Astrocyte (in vitro differentiated cells and primary cell): Measurements from ENCODE around the gene IWS1. TPM values are rescaled to one million over a fixed set of nuclear protein-coding genes. Genes with fewer than 3 reads are reported as not detected.

Experiments
- DNase-seq: peaks from one replicate; pipeline ENCODE4 v3.0.0-alpha.2; 2010; ENCODE audit warnings: low read depth
- FAIRE-seq: peaks from 2 replicates; lab custom pipeline; 2011; peaks lifted over from hg19 to GRCh38; lab: Jason Lieb, UNC
- H2AFZ ChIP-seq: 2 replicates; pipeline ENCODE4 v1.6.0; 2012; ENCODE audit warnings: low read depth, low read length, inconsistent platforms
- H3K27ac ChIP-seq: 2 replicates; pipeline ENCODE4 v1.5.1; 2011; ENCODE audit warnings: low read depth, low read length, inconsistent platforms
- H3K27me3 ChIP-seq: 2 replicates; pipeline ENCODE4 v1.6.0; 2011; ENCODE audit warnings: low read length, inconsistent platforms; ENCODE audit not compliant: insufficient read depth
- H3K36me3 ChIP-seq: 2 replicates; pipeline ENCODE4 v1.5.1; 2011; ENCODE audit warnings: low read length, inconsistent platforms; ENCODE audit not compliant: insufficient read depth
- H3K4me1 ChIP-seq: 2 replicates; pipeline ENCODE4 v1.5.1; 2011; ENCODE audit warnings: low read length, inconsistent platforms; ENCODE audit not compliant: insufficient read depth
- H3K4me2 ChIP-seq: 2 replicates; pipeline ENCODE4 v1.6.0; 2012; ENCODE audit warnings: low read length, inconsistent platforms
- H3K4me3 ChIP-seq: 2 replicates; pipeline ENCODE4 v1.5.1; 2011; ENCODE audit warnings: low read depth, mild to moderate bottlenecking, low read length, inconsistent platforms; ENCODE audit not compliant: insufficient read depth
- H3K79me2 ChIP-seq: 2 replicates; pipeline ENCODE4 v1.6.0; 2012; ENCODE audit warnings: mild to moderate bottlenecking, low read length, inconsistent platforms; ENCODE audit not compliant: insufficient read depth
- H3K9ac ChIP-seq: 2 replicates; pipeline ENCODE4 v1.6.0; 2012; ENCODE audit warnings: mild to moderate bottlenecking, low read length, inconsistent platforms
- H3K9me3 ChIP-seq: 2 replicates; pipeline ENCODE4 v1.5.1; 2012; ENCODE audit warnings: low read depth, mild to moderate bottlenecking, low read length, inconsistent platforms; ENCODE audit not compliant: insufficient read depth
- H4K20me1 ChIP-seq: 2 replicates; pipeline ENCODE4 v1.6.0; 2012; ENCODE audit warnings: low read length, inconsistent platforms; ENCODE audit not compliant: insufficient read depth
- H3K27ac Mint-ChIP-seq: one replicate; pipeline ENCODE4 v1.8.0; 2021; ENCODE audit warnings: mild to moderate bottlenecking, mixed read lengths; ENCODE audit not compliant: unreplicated experiment
- H3K27me3 Mint-ChIP-seq: one replicate; pipeline ENCODE4 v1.8.0; 2021; ENCODE audit warnings: low read depth, mixed read lengths; ENCODE audit not compliant: unreplicated experiment
- H3K36me3 Mint-ChIP-seq: one replicate; pipeline ENCODE4 v1.8.0; 2021; ENCODE audit warnings: low read depth, mixed read lengths; ENCODE audit not compliant: unreplicated experiment
- H3K4me1 Mint-ChIP-seq: one replicate; pipeline ENCODE4 v1.8.0; 2021; ENCODE audit warnings: low read depth, mixed read lengths; ENCODE audit not compliant: unreplicated experiment
- H3K4me3 Mint-ChIP-seq: one replicate; pipeline ENCODE4 v1.8.0; 2021; ENCODE audit warnings: mild to moderate bottlenecking, moderate library complexity, mixed read lengths; ENCODE audit not compliant: unreplicated experiment
- H3K9me3 Mint-ChIP-seq: one replicate; pipeline ENCODE4 v1.8.0; 2021; ENCODE audit warnings: mild to moderate bottlenecking, mixed read lengths; ENCODE audit not compliant: unreplicated experiment
- CTCF ChIP-seq: IDR thresholded peaks from 2 replicates; pipeline ENCODE4 v1.5.1; 2011; ENCODE audit warnings: low read depth, mild to moderate bottlenecking, inconsistent platforms, low read length, moderate library complexity; ENCODE audit not compliant: insufficient read depth
- EZH2 ChIP-seq: IDR thresholded peaks from 2 replicates; pipeline ENCODE4 v1.6.1; 2012; ENCODE audit warnings: mild to moderate bottlenecking, low read length, inconsistent platforms; ENCODE audit not compliant: insufficient read depth
- total RNA-seq: library from RNA; stranded (reverse); gene quantifications from 2 replicates; pipeline ENCODE4 v1.2.1, GENCODE V29; 2021

IWS1 gene
- total RNA-seq, 1 donor from 2014 or later: 56.2 TPM

DNA sequence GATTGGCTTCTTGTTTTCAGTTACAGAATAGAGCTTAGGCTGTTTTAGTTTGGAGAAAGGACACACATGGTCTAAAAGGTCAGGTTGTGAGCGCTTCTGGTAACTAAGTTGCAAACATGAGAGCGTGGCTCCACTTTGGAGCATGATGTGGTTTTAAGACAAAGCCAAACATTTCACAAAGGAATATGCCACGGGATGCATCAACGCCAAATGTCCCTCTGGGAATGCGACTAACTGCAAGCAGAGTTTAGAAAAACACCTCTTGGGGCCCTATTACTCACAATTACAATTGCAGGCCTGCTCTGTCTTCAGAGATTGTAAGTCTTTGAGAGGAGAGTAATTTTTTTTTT, 34.6 kb upstream of the IWS1 start:
- no peak for FAIRE-seq
- H3K4me1 Mint-ChIP-seq: peaks cover 8% of the 10 kb centered on the region

DNA sequence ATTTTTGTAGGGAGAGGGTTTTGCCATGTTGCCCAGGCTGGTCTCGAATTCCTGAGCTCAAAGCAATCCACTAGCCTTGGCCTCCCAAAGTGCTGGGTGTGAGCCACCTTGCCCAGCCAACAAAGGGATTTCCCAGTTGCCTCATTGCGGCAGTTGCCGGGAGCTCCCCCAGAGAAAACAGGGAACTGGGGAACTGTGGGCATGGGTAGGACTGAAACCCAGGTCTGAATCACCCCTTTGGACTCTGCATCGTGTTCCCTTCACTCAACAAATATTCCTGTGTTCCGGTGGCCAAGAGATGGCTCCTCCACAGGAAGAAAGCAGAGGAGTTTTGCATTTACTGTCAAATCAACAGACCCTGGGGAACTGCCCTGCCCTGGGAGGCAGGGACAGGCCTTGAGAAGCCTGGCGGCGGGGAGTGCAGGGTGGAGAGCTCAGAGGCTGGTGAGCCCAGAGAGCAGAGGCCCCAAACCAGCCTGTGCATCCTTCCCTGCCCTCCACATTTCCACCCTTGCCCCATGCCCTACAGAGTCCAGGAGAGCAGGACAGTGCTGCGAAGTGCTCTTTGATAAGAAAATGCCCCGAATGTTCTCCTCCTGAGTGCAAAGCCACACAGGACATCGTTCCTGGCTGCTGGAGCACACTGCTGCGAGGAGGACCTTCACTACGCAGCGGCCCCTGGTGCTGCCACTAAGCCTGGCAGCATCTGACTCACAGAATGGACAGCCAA, 34.1 kb upstream of the IWS1 start:
- H4K20me1 ChIP-seq: no peaks in the 10 kb centered on the region
- H3K27me3 ChIP-seq: peaks cover 9% of the 10 kb centered on the region
- H3K79me2 ChIP-seq: no peaks in the 10 kb centered on the region
- H3K9ac ChIP-seq: no peak overlapping the region
- no peak overlapping the region for H3K27ac Mint-ChIP-seq
- no peaks in the 10 kb centered on the region for H3K9me3 ChIP-seq
- no peaks in the 10 kb centered on the region for H3K36me3 ChIP-seq
- peaks cover 6% of the 10 kb centered on the region for H3K36me3 Mint-ChIP-seq
- FAIRE-seq (no peak), DNase-seq (peak; percentile 9)
- H3K27ac ChIP-seq: no peak overlapping the region
- no peak overlapping the region for H3K4me3 Mint-ChIP-seq
- H2AFZ ChIP-seq: peak overlapping the region; percentile 45
- no peak overlapping the region for H3K4me3 ChIP-seq
- H3K4me1 ChIP-seq: peaks cover 3% of the 10 kb centered on the region
- H3K4me2 ChIP-seq: peak overlapping the region; percentile 11
- peaks cover 8% of the 10 kb centered on the region for H3K4me1 Mint-ChIP-seq
- peaks cover 27% of the 10 kb centered on the region for H3K27me3 Mint-ChIP-seq
- no peak for TF ChIP-seq CTCF
- TF ChIP-seq EZH2: no peak
- H3K9me3 Mint-ChIP-seq: peaks cover 13% of the 10 kb centered on the region

More for the DNA sequence above, 34.6 kb upstream of the IWS1 start:
- Histone ChIP-seq H3K9me3 (no peaks in the 10 kb centered on the region), H2AFZ (peak overlapping the region; percentile 45), H3K79me2 (no peaks in the 10 kb centered on the region), H4K20me1 (no peaks in the 10 kb centered on the region), H3K9ac (no peak overlapping the region), H3K4me2 (peak overlapping the region; percentile 11), H3K36me3 (no peaks in the 10 kb centered on the region), H3K27ac (no peak overlapping the region), H3K4me1 (peaks cover 3% of the 10 kb centered on the region), H3K4me3 (no peak overlapping the region), H3K27me3 (peaks cover 9% of the 10 kb centered on the region)
- DNase-seq: no peak
- TF ChIP-seq EZH2: no peak
- no peak for TF ChIP-seq CTCF
- H3K9me3 Mint-ChIP-seq: peaks cover 11% of the 10 kb centered on the region
- peaks cover 6% of the 10 kb centered on the region for H3K36me3 Mint-ChIP-seq
- no peak overlapping the region for H3K27ac Mint-ChIP-seq
- H3K27me3 Mint-ChIP-seq: peaks cover 26% of the 10 kb centered on the region
- no peak overlapping the region for H3K4me3 Mint-ChIP-seq

- Mint-ChIP-seq H3K4me1 (peaks cover 8% of the 10 kb centered on the region), H3K27me3 (peaks cover 24% of the 10 kb centered on the region), H3K27ac (no peak overlapping the region), H3K36me3 (peaks cover 6% of the 10 kb centered on the region), H3K4me3 (no peak overlapping the region), H3K9me3 (peaks cover 15% of the 10 kb centered on the region)
- no peak overlapping the region for H3K9ac ChIP-seq
- H3K9me3 ChIP-seq: no peaks in the 10 kb centered on the region
- H3K36me3 ChIP-seq: no peaks in the 10 kb centered on the region
- no peaks in the 10 kb centered on the region for H3K79me2 ChIP-seq
- H4K20me1 ChIP-seq: no peaks in the 10 kb centered on the region
- peaks cover 9% of the 10 kb centered on the region for H3K27me3 ChIP-seq
- H3K27ac ChIP-seq: no peak overlapping the region
- H3K4me1 ChIP-seq: peaks cover 3% of the 10 kb centered on the region
- H3K4me3 ChIP-seq: no peak overlapping the region
- TF ChIP-seq EZH2: no peak
- H3K4me2 ChIP-seq: no peak overlapping the region
- no peak overlapping the region for H2AFZ ChIP-seq
- FAIRE-seq (no peak), DNase-seq (no peak)
Observed at GRCh38 chr2:127559454-127559853, 33.2 kb upstream of the IWS1 start.
